ENCODE results near the gene CAMK1D.

The CAMK1D gene

DNA sequence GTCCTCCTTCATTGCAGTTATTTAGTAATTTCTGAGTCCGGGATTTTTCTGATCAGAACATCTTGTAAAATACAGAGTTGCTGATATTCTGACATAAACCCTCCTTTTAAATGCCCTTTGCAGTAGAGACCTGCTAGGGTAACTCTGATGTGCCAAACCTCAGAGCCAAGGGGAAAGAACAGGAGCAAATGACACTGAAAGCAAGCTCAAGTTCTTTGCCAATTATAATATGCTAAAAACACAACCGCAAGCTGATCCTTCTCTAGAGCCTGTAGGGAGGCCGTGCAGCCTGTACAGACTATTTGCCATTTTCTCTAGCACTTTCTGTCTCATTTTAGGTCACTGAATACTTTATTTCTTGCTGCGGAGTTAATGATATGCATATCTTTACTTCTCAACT lies 240.4 kb downstream of the CAMK1D start:
- Histone ChIP-seq H3K27me3 (ENCODE audit: insufficient read depth, low read depth, severe bottlenecking) (no peaks in the 10 kb centered on the region), H3K4me3 (ENCODE audit: low read depth, low read length) (no peak overlapping the region), H3K9me3 (ENCODE audit: severe bottlenecking) (no peaks in the 10 kb centered on the region), H3K27ac (no peak overlapping the region), H3K36me3 (no peaks in the 10 kb centered on the region)
- no peak for TF ChIP-seq CTCF (IDR thresholded peaks at IDR 0.05; ENCODE audit: low read depth, low read length)
- no peak for DNase-seq

DNA sequence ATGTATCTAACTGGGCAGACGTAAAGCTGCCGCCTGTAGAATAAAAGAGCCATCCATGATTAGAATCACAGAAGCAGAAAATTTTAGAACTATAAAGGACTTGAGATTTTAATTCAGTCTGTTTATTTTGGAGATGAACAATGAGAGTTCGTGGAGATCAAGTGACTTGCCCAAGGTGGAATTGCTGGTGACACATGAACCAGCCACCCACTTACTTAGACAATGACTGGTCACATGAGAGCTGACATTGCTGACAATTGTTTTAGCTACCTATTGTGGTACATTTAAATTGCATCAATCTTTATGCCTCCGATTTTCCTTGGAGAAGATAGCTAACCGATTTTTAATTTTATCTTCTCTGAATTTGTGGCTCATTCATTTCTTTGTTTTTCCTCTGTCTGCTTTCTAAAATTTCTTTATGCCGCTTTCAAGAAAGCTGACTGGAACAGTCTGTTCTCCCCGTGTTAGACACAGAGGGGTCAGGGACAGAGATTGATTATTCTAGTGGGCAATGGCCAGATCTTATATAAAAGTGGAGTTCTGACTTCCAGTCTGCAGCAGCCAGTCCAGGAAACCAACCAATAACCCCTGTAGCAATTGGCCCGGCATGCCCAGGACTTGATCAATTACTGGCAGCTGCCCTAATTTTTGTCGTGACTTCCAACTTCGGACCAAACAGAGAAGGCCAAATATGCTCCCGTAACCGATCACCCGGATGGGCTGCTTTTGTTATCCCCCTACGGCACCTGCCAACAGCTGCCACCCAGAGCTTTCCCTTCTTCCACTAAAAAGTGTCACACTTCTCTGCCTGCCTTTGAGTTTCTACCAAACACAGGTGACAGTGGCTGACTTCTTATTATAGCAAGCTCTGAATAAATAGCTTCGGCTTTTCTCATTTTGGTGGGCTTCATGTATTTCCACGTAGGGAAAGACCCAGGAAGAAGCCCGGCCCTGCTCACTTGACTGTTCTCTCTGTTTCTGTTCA lies 241.6 kb downstream of the CAMK1D start:
- no peak for DNase-seq
- H3K27ac ChIP-seq = no peak overlapping the region
- no peaks in the 10 kb centered on the region for H3K36me3 ChIP-seq
- TF ChIP-seq CTCF (IDR thresholded peaks at IDR 0.05; ENCODE audit: low read depth, low read length) = no peak
- H3K4me3 ChIP-seq (ENCODE audit: low read depth, low read length) = no peak overlapping the region
- H3K9me3 ChIP-seq (ENCODE audit: severe bottlenecking) = no peaks in the 10 kb centered on the region
- H3K27me3 ChIP-seq (ENCODE audit: insufficient read depth, low read depth, severe bottlenecking) = no peaks in the 10 kb centered on the region

DNA sequence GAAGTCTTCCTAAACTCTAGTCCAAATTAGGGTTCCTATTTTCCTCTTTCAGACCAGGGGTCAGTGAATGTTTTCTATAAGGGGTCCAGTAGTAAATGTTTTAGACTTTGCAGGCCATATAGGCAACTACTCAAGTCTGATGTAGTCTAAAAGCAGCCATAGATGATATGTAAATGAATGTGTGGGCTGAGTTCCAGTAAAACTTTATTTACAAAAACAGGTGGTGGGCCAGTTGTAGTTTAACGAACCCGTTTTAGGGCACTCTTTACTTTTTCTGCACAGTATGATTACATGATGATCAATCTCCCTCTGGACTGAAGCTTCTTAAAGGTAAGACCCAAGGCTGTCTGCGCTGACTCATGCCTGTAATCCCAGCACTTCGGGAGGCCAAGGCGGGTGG lies 243.6 kb downstream of the CAMK1D start:
- Histone ChIP-seq H3K9me3 (ENCODE audit: severe bottlenecking) (no peaks in the 10 kb centered on the region), H3K27ac (no peak overlapping the region), H3K4me3 (ENCODE audit: low read depth, low read length) (no peak overlapping the region), H3K36me3 (no peaks in the 10 kb centered on the region), H3K27me3 (ENCODE audit: insufficient read depth, low read depth, severe bottlenecking) (no peaks in the 10 kb centered on the region)
- no peak for TF ChIP-seq CTCF (IDR thresholded peaks at IDR 0.05; ENCODE audit: low read depth, low read length)
- peak; percentile 17 for DNase-seq

DNA sequence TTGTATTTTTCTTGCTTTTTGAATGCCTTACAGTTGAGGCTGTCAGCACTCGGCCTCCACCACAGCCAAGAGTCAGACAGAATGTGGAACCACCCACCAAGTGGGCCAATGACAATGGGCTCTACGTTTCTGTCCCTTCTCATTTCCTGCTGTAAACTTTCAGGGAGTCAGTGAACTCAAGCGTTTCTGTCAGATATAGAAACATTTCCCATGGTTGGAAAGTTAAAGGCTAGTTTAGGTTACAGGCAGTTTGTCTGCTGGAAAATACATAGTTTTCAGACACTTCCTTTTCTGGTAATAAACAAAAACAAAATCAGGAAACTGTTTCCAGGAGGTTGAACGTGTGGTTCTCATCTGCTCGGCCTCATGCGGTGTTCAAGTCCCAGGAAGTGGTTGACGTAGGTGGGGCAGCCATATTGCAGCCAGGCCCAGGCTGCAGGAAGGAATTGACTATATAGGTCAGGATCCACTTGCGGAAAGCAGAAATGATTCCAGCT lies 245.1 kb downstream of the CAMK1D start:
- Histone ChIP-seq H3K27me3 (ENCODE audit: insufficient read depth, low read depth, severe bottlenecking) (no peaks in the 10 kb centered on the region), H3K27ac (no peak overlapping the region), H3K36me3 (no peaks in the 10 kb centered on the region), H3K9me3 (ENCODE audit: severe bottlenecking) (no peaks in the 10 kb centered on the region), H3K4me3 (ENCODE audit: low read depth, low read length) (no peak overlapping the region)
- no peak for TF ChIP-seq CTCF (IDR thresholded peaks at IDR 0.05; ENCODE audit: low read depth, low read length)
- DNase-seq = no peak

DNA sequence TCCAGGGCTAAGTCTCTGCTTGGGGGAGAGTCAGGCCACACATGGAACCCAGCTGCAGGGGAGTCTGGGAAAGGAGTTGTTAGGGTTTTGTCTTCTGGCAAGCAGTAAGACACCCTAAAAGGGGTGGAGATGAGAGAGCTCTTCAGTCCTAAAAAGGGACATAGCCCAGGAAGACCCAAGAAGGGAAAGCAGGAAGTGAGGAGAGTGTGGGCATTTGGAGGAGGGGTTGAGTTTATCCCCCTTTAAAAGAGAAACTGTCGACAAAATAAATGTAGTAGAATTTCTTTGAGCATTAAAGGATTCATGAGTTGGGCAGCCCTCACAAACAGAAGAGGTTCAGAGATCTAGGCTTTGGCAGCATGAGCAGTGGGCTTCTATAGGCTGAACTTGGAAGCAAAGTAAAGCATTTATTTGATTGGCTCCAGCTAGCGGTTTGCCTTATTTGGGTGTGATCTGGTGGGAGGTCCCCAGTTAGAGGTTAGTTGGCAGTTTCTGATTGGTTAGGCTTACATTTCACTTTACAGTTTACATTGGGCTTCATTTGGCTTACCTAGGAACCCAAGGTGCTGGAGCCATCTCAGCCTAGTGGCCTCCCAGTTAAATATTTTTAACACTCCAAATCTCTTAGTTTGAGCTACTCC lies 246.7 kb downstream of the CAMK1D start:
- Histone ChIP-seq H3K27ac (no peak overlapping the region), H3K36me3 (no peaks in the 10 kb centered on the region), H3K9me3 (ENCODE audit: severe bottlenecking) (no peaks in the 10 kb centered on the region), H3K27me3 (ENCODE audit: insufficient read depth, low read depth, severe bottlenecking) (no peaks in the 10 kb centered on the region), H3K4me3 (ENCODE audit: low read depth, low read length) (no peak overlapping the region)
- no peak for DNase-seq
- TF ChIP-seq CTCF (IDR thresholded peaks at IDR 0.05; ENCODE audit: low read depth, low read length) = no peak

All from WERI-Rb-1 (cell line).